ENCODE results near the gene C3orf33.

DNA sequence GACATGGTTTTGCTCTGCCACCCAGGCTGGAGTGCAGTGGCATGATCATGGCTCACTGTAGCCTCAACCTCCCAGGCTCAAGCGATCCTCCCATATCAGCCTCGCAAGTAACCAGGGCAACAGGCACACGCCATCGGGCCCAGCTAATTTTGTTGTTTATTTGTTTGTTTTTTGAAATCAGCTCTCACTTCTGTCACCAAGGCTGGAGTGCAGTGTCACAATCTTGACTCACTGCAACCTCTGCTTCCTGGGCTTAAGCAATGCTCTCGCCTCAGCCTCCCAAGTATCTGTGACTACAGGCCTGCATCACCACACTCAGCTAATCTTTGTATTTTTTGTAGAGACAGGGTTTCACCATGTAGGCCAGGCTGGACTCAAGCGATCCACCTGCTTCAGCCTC, 35.0 kb downstream of the C3orf33 start:
- TF ChIP-seq, protein P1, sequence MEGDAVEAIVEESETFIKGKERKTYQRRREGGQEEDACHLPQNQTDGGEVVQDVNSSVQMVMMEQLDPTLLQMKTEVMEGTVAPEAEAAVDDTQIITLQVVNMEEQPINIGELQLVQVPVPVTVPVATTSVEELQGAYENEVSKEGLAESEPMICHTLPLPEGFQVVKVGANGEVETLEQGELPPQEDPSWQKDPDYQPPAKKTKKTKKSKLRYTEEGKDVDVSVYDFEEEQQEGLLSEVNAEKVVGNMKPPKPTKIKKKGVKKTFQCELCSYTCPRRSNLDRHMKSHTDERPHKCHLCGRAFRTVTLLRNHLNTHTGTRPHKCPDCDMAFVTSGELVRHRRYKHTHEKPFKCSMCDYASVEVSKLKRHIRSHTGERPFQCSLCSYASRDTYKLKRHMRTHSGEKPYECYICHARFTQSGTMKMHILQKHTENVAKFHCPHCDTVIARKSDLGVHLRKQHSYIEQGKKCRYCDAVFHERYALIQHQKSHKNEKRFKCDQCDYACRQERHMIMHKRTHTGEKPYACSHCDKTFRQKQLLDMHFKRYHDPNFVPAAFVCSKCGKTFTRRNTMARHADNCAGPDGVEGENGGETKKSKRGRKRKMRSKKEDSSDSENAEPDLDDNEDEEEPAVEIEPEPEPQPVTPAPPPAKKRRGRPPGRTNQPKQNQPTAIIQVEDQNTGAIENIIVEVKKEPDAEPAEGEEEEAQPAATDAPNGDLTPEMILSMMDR (IDR thresholded peaks at IDR 0.05) = no peak
- TF ChIP-seq POLR2A (IDR thresholded peaks at IDR 0.05) = no peak

Measured in testis (tissue), 2 donors.